ENCODE measurements around the gene CCL21. TPM values are rescaled to one million over a fixed set of nuclear protein-coding genes. Genes with fewer than 3 reads are reported as not detected.

The CCL21 gene, protein sequence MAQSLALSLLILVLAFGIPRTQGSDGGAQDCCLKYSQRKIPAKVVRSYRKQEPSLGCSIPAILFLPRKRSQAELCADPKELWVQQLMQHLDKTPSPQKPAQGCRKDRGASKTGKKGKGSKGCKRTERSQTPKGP
- total RNA-seq, result not detected in 2 replicates

GRCh38 chr9:34710023-34710422 lies at the start of gene CCL21:
CCL21 (minus strand) TSS chr9:34710136; CDS start chr9:34710066, 70 bp downstream.

GRCh38 chr9:34690983-34691935 lies 18.7 kb downstream of the CCL21 start, which contains the start of gene CCL19:
CCL19 (minus strand) TSS chr9:34691276; CDS start chr9:34691139, 137 bp downstream.

DNA sequence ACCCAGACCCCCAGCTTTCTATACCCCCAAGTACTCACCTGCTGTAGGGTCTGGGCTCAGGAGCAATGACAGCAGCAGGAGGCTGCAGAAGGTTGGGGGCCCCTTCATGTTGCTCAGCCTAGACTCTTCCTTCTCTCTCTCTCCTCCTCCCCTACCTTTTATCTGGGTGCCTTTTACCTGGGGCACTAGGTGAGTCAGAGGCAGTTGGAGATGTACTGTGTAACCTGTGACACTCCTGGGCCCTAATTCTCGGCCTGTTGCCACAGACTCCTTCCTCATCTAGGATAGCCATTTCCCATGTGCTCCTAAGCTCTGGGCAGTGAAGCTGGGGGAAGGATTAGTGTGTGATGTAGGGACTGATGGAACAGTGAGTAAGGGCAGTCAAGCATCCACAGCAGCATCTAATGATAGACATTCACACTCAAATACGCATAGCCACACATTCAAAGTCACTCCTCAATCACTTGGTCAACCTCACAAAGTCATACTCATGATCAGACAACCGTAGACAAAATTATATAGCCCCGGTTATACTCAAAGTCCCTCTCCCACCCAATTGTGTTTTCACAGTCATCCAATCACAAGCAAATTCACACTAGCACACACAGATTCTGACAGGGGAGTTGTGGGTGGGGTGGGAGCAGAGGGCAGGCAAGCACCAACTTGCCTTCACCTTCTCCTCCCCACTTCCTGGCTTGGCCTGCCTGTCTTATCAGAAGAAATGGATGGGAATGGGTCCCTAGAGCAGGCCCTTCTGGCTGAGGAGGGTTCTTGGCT lies 47.2 kb downstream of the CCL21 start, which contains the start of gene CCL27:
TSS of gene CCL27 (minus strand) at position 132 of the 777 bp plus-strand sequence. CDS start at position 108, 24 bp downstream.

Other genes with a start within 250 kb of the CCL21 start
- not detected in 2 replicates for gene ENHO, start 187.1 kb downstream of the CCL21 start, total RNA-seq
- not detected in 2 replicates for gene CNTFR, start 120.4 kb downstream of the CCL21 start, total RNA-seq
- 28.7 and 30.6 TPM in 2 replicates for gene RPP25L, start 98.0 kb downstream of the CCL21 start, total RNA-seq
- gene DCTN3, start 89.6 kb downstream of the CCL21 start, total RNA-seq, result 98.2 and 136 TPM in 2 replicates
- 0.12 and 0.22 TPM in 2 replicates for gene ARID3C, start 81.1 kb downstream of the CCL21 start, total RNA-seq
- 87.6 and 95.2 TPM in 2 replicates for gene SIGMAR1, start 72.3 kb downstream of the CCL21 start, total RNA-seq
- 21.8 and 28.1 TPM in 2 replicates for gene GALT, start 63.5 kb downstream of the CCL21 start, total RNA-seq
- 5.8 and 8.0 TPM in 2 replicates for gene IL11RA, start 58.0 kb downstream of the CCL21 start, total RNA-seq
- gene CCL27, start 47.5 kb downstream of the CCL21 start, total RNA-seq, result 0.11 TPM in 1 of 2 replicates, not detected in the other
- gene CCL19, start 18.9 kb downstream of the CCL21 start, total RNA-seq, result not detected in 2 replicates
- under 0.01 and 0.11 TPM in 2 replicates for gene PHF24, start 248.1 kb upstream of the CCL21 start, total RNA-seq

All from uterine smooth muscle cell (primary cell).